Stimulated activated CD4-positive, alpha-beta T cell treated with anti-CD3 and anti-CD28 coated beads, Interleukin-15, amount 100 ng/mL, for 48 hours (primary cell): Measurements from ENCODE around the gene CRYGD.

Experiments
- DNase-seq, 2 donors: peaks; one replicate each; pipeline ENCODE4 v3.0.0-alpha.2; 2020; ENCODE audit warnings: low read depth in 2 of 2

CRYGD gene

GRCh38 chr2:208083807-208084206 is 40.5 kb downstream of the CRYGD start:
- DNase-seq: no peak

GRCh38 chr2:208077276-208077675 is 47.0 kb downstream of the CRYGD start:
- DNase-seq: no peak

GRCh38 chr2:208074610-208075356 is 49.5 kb downstream of the CRYGD start:
- no peak for DNase-seq

GRCh38 chr2:208072250-208072892 is 52.0 kb downstream of the CRYGD start:
- peak; percentile 19 to 38 for DNase-seq
